Transverse colon (tissue), 3 donors: Measurements from ENCODE around the gene MYO7A.

Experiments used
- EP300 ChIP-seq: sonication (generic); formaldehyde crosslinking; IDR thresholded peaks from one replicate; pipeline ENCODE4 v1.6.1; 2017; ENCODE audit warnings: antibody characterized with exemption, low read depth
- POLR2A ChIP-seq: fragments of 450-650 bp; IDR thresholded peaks from one replicate; pipeline ENCODE4 v1.6.1; 2016; ENCODE audit warnings: antibody characterized with exemption, mild to moderate bottlenecking, moderate library complexity
- POLR2AphosphoS5 ChIP-seq, 3 donors: sonication (generic); formaldehyde crosslinking; IDR thresholded peaks; one replicate each; pipeline ENCODE4 v1.6.1; 2016; ENCODE audit warnings: antibody characterized with exemption in 3 of 3

GRCh38 chr11:77184136-77184860 lies 56.3 kb downstream of the MYO7A start:
- TF ChIP-seq POLR2A (no peak), POLR2AphosphoS5 (IDR thresholded peaks at IDR 0.05) (no peak), EP300 (no peak)
